Measurements from ENCODE around the gene CFAP61.
"Not testable (repeated sequence)": the region's sequence is repeated elsewhere in the genome, so short reads cannot be mapped to it uniquely, and the experiment has no call there.

Gene CFAP61

DNA sequence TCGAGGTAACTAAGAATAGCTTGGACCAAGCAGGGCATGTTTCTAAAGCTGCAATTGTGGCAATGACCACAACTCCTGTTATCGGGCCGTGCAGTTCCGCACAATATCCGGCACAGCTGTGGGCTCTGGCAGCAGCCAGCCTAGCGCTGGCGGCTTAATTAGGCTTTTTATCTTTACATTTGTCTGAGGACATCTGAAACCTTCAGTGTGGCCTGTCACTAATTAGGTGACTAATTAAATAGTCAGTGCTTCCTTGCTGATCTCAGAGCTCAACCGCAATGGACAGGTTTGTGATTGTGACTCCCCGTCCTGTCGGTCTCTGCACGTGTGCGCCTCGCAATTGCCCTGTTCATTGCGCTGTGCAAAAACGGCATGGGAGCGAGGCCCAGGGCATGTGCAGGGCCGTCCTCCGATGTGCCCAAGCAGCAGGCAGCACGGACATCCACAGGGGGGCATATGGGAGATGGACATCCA lies 180.7 kb downstream of the CFAP61 start:
- no peak for DNase-seq (ENCODE audit: low read depth)

- no peak for DNase-seq (ENCODE audit: low read depth)
These were observed 183.3 kb downstream of the CFAP61 start for GRCh38 chr20:20235681-20236080.

DNA sequence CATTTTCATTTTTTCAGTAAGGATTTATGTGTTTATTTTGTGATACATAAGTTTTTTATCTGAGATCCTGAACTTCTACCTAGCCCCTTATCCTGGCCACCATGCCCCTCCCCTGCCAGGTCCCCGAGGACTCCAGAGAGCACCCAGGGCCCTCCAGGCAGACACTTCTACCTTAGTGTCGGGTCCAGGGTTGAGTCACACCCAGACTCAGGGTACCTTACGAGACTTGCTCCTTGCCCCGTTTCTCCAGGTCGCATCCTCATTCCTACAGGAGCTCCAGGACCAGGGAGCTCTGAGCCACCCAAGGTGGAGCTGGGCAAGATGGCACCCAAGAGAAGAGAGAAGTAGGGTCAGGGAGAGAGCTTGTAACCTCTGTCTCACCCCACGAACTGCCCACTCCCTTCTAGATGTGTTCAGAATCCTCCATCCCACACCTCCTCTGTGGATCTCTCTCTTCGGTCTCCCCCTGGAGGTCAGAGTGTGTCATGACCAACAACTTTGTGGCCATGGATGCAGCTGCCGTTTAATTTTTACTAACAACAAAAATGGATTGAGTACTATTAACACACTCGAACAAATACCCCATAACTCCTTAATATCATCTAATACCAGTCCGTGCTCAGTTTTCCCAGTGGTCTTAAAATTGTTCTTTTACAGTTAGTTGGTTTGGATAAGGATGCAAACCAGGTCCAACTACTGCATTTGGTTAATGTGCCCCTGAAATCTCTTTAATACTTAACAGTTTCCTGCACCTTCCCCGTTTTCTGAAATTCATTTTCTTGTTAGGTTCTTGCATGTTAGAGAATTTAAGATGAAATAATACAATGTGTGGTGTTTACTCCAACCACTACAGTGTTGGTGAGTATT lies 185.0 kb downstream of the CFAP61 start:
- DNase-seq (ENCODE audit: low read depth): no peak

DNA sequence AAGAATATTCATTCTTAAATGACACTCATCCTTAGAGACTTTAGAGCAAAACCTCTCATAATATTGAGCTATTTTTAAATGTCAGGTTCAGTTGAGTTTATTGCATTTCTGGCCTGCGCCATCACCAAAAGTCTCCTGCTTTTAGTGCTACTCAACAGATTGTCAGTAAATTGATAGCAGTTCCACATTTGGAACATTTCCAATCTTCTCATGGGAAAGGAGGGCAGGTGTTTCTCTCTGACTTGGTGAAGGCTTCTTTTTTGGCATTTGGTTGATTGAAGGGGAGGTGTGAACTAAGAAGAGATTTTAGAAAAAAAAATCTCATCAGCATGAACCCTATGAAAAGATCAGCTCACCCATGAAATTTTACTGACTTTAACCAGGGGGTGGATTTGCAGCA lies 189.6 kb downstream of the CFAP61 start:
- no peak for DNase-seq (ENCODE audit: low read depth)

DNA sequence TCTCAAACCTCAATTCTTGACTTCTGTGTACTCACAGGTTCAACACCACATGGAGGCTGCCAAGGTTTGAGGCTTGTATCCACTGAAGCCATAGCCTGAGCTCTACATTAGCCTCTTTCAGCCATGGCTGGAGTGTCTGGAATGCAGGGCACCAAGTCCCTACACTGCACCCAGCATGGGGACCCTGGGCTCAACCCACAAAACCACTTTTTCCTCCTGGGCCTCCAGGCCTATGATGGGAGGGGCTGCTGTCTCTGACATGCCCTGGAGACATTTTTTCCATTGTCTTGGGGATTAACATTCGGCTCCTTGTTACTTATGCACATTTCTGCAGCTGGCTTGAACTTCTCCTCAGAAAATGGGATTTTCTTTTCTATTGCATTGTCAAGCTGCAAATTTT lies 192.1 kb downstream of the CFAP61 start:
- DNase-seq (ENCODE audit: low read depth): not testable (repeated sequence)

DNA sequence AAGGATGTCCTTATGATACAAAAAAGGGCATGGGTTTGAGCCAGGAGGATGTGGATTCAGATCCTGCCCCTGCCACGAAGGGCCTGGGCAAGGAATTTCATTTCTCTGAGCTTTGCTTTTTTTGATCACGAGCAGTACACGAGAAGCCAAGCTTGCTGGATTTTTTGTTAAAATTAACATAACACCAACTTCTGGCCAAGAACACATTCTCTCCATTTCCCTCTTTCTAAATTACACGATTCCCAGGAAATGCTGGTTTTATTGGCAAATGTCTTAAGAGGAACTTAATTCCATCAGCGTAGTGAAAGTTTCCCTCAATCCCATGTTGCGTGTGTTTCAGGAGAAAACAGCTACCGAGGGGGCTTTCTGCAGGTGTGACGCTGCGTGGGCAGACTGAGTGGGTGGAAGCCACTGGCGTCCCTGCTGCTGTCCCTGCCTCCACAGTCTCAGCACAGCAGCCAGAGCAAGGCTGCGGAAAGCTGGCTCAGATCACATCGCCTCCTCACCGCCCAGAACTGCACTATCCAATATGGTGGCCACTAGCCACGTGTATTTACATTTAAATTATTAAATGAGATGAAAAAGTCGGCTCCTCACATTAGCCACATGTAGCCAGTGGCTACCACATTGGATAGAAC lies 194.8 kb downstream of the CFAP61 start:
- DNase-seq (ENCODE audit: low read depth): no peak

- no peak for DNase-seq (ENCODE audit: low read depth)
These were observed 196.4 kb downstream of the CFAP61 start for GRCh38 chr20:20248620-20249200.

GRCh38 chr20:20251317-20251716 lies 199.0 kb downstream of the CFAP61 start:
- no peak for DNase-seq (ENCODE audit: low read depth)

DNA sequence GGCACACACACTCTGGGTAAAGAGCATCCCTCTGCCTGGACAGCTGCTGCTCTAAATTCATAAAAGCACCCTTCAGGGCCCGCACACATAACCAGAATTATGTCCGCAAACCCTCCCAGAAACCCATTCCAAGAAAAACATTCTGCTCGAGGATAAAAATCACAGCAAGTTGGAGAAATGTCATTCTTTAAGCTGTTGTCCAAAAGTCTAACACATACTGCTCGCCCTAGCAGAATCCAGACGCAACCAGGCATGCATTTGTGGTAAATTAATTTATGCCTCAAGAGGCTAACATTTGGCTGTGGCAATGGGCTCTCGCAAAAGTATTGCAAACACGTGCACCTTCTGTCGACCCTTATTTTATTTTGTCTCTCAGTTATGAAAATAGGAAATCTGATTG lies 199.5 kb downstream of the CFAP61 start:
- no peak for DNase-seq (ENCODE audit: low read depth)

GRCh38 chr20:20253039-20253743 lies 200.9 kb downstream of the CFAP61 start:
- DNase-seq (ENCODE audit: low read depth): no peak

DNA sequence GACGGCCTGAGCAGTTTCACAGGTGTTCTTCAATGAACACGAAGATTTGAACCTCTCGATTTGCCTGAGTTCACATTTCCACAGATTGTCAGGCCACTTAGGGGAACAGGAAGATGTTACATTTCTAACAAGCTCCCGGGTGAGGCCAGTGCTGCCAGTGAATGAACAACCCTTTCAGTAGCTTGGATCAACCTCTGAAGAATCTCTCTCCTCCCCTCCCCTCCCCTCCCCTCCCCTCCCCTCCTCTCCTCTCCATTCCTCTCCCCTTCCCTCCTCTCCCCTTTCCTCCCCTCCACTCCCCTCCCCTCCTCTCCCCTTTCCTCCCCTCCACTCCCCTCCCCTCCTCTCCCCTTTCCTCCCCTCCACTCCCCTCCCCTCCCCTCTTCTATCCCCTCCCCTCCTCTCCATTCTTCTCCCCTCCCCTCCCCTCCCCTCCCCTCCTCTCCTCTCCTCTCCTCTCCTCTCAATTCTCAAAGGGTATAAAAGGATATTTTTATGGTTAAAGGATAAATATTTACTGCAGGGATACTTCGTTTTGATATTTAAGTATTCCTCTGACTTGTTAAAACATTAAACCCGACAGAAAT lies 201.5 kb downstream of the CFAP61 start:
- DNase-seq (ENCODE audit: low read depth): no peak

- DNase-seq (ENCODE audit: low read depth): no peak
These were observed 202.8 kb downstream of the CFAP61 start for GRCh38 chr20:20255099-20255498.

GRCh38 chr20:20259533-20259932 lies 207.2 kb downstream of the CFAP61 start:
- DNase-seq (ENCODE audit: low read depth): no peak

DNA sequence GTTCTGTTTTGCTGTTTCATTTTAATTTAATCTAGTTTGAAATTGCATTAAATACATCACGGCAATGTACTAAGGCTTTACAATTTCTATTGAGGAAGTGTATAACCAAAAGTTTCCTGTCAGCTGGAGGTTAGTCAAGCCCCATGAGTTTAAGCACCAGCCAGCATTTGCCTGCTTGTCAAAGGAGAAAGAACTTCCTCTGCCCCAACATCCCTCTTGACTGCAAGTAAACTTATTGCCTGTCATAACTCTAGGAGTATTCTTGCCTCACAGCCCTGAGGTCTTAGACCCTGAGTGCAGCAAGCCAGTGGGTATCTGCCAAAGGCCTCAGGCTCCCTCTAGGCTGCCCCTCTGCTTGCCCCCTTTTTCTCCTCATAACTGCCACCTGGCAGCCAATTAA lies 208.8 kb downstream of the CFAP61 start:
- no peak for DNase-seq (ENCODE audit: low read depth)

DNA sequence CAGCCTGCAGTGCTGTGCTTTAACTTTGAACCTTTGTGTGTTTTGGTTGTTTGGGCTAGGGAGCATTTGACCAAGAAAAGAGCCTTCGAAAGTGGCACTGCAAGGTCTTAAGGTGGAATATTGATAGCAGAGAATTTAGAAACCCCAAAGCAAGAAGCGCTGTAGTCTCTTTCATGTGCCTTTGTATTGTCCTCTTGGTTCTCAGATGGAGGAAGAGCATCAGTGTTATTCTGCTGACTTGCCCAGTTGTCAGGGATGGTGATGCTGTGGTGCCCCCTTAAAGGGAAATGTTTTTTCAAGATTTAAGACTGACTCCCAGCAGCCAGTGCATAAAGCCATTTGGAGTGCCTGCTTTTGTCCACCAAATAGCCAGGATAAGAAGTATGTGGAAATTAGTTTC lies 212.9 kb downstream of the CFAP61 start:
- no peak for DNase-seq (ENCODE audit: low read depth)

DNA sequence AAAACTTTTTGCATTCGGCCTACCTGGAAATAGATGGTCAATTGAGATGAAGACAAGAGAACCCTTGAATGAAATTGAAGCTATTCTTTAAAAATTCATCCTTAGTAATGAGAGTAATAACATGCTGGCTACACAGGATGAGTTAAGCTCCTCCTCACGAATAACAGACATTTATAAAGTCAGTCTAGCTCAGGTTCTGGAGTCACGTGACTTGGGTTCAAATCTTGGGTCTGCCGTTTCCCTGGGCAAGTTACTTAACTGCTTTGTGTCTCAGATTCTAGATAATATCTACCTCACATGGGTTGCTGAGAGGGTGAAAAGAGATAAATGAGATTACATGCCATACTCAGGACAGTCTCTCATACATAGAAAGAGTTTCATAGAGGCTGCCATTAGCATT lies 214.2 kb downstream of the CFAP61 start:
- DNase-seq (ENCODE audit: low read depth): no peak

DNA sequence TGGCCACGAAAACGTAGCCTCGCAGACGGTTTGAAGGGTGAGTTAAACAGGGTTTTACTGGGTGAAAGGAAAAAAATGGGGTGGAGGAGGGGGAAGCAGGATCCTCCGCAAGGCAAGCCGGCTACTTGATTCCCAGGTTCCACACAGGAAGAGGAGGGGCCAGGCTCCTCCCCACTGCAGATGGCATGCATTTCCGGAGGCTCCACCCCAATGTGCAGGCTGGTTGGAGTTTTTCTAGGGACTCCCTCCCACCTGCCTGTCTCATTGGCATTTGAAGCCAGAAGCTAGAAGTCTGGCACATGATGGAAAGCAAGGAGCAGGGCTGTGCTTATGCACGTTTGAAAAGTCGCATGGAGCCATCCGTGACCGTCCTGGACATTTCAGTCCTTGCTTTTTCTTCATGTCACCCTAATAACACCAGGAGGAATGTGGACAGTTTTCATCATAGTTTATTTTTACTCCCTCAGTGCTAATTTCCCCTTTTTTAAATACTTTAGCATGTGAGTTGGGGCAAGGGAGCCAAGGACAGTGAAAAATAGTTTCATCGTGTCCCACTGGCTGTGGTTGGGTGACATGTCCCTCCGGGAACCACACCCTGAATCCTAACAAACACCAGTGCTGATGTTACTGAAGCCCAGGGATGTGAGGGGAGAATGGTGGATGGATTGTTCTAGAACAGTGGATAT lies 215.5 kb downstream of the CFAP61 start:
- DNase-seq (ENCODE audit: low read depth): no peak

GRCh38 chr20:20271271-20271670 lies 218.9 kb downstream of the CFAP61 start:
- no peak for DNase-seq (ENCODE audit: low read depth)

DNA sequence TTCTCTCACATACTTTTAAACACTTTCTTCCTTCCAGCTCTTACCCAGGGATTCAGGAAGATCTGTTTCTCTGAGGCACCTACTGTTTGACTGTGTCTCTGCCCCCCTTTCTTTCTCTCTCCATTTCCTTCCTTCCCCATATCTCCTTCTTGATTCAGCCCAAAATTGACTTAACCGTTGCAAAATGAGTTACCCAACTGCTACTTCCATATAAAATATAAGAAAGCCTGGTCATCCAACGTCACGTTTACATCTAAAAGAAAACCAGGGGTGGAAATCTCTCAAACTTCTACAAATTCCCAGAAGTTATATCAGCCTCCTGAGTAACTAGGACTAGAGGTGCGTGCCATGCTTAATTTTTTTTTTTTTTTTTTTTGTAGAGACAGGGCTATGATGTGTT lies 220.4 kb downstream of the CFAP61 start:
- DNase-seq (ENCODE audit: low read depth): no peak

GRCh38 chr20:20273286-20273685 lies 221.0 kb downstream of the CFAP61 start:
- no peak for DNase-seq (ENCODE audit: low read depth)

- no peak for DNase-seq (ENCODE audit: low read depth)
These were observed 222.5 kb downstream of the CFAP61 start for GRCh38 chr20:20274821-20275220.

DNA sequence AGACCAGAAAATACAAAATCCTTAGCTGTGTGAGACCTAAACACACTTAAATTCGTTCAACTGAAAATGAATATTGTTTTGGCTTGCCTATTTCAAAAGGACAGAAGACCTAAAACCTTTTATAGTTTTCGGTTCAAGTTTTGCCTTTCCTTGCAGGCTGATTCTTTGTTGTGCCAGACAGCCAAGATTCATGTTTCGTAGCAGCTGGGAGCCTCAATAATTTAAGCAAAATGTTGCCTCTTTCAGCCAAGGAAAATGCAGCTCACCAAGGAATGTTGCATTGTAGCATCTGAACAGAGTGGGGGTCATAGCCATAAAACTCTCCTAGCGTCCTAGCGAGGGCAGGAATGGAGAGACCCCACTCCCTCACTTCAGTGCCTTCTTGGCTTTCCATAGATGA lies 223.3 kb downstream of the CFAP61 start:
- DNase-seq (ENCODE audit: low read depth): no peak

Data from activated T-helper 1 cell treated with Interleukin-2 at 50 U/mL for 16 hours (primary cell).